DMS79 treated with DMSO at 0.1 percent for 48 hours (cell line): ENCODE data around the gene CATSPERZ.
"Not testable (repeated sequence)": the region's sequence is repeated elsewhere in the genome, so short reads cannot be mapped to it uniquely, and the experiment has no call there.

Experiments used
- DNase-seq: peaks from one replicate; lab custom pipeline; 2025; lab: John Stamatoyannopoulos, UW

The CATSPERZ gene

GRCh38 chr11:64304316-64305072 is 4.3 kb downstream of the CATSPERZ start:
- peak; percentile 92 for DNase-seq

GRCh38 chr11:64305075-64305690 is 5.0 kb downstream of the CATSPERZ start, which contains the start of gene ESRRA:
TSS of gene ESRRA (plus strand) at chr11:64305524. CDS start at chr11:64307180, 1,656 bp downstream.
- peak; percentile 98 for DNase-seq

GRCh38 chr11:64305691-64306562 is 5.8 kb downstream of the CATSPERZ start:
- DNase-seq, result peak; percentile 53

GRCh38 chr11:64306563-64306875 is 6.4 kb downstream of the CATSPERZ start:
- DNase-seq, result no peak

- DNase-seq, result no peak
Measured at GRCh38 chr11:64306876-64307622, 6.9 kb downstream of the CATSPERZ start.

GRCh38 chr11:64307795-64308194 is 7.6 kb downstream of the CATSPERZ start:
- not testable (repeated sequence) for DNase-seq

GRCh38 chr11:64312947-64313346 is 12.8 kb downstream of the CATSPERZ start:
- DNase-seq, result no peak

- DNase-seq, result no peak
Measured at GRCh38 chr11:64313491-64314145, 13.5 kb downstream of the CATSPERZ start.

GRCh38 chr11:64314146-64314804 is 14.1 kb downstream of the CATSPERZ start:
- no peak for DNase-seq

GRCh38 chr11:64314805-64315561 is 14.8 kb downstream of the CATSPERZ start:
- DNase-seq, result no peak

- not testable (repeated sequence) for DNase-seq
Measured at GRCh38 chr11:64315667-64316526, 15.7 kb downstream of the CATSPERZ start.

GRCh38 chr11:64316672-64317324 is 16.6 kb downstream of the CATSPERZ start:
- DNase-seq, result peak; percentile 45

GRCh38 chr11:64317325-64317960 is 17.3 kb downstream of the CATSPERZ start, which contains the start of gene TRMT112:
TSS of gene TRMT112 (minus strand) at chr11:64317559. CDS start at chr11:64317526, 33 bp downstream.
- peak; percentile 98 for DNase-seq

- DNase-seq, result peak; percentile 90
Measured at GRCh38 chr11:64317961-64318765, 18.0 kb downstream of the CATSPERZ start, which contains the start of gene PRDX5. TSS of gene PRDX5 (plus strand) at chr11:64318121. CDS start at chr11:64318216, 95 bp downstream.

GRCh38 chr11:64318766-64319761 is 18.9 kb downstream of the CATSPERZ start:
- no peak for DNase-seq

- no peak for DNase-seq
Measured at GRCh38 chr11:64320556-64320955, 20.4 kb downstream of the CATSPERZ start.
